Endometrium (tissue), 2 donors: Measurements from ENCODE around the gene PERM1.
"Not testable (repeated sequence)": the region's sequence is repeated elsewhere in the genome, so short reads cannot be mapped to it uniquely, and the experiment has no call there.

Experiments used
- FAIRE-seq: peaks from 2 replicates; lab custom pipeline; 2012; peaks lifted over from hg19 to GRCh38; lab: Jason Lieb, UNC
- donor health status: control.
- donor health status: control.

Gene PERM1

GRCh38 chr1:964691-965525, 17.0 kb downstream of the PERM1 start:
- FAIRE-seq = no peak

- FAIRE-seq = no peak
Observed at GRCh38 chr1:963746-964525, 18.0 kb downstream of the PERM1 start.

GRCh38 chr1:963301-963651, 18.6 kb downstream of the PERM1 start:
- no peak for FAIRE-seq

- FAIRE-seq = no peak
Observed at GRCh38 chr1:962381-963300, 19.3 kb downstream of the PERM1 start.

GRCh38 chr1:961132-961669, 20.7 kb downstream of the PERM1 start:
- no peak for FAIRE-seq

- no peak for FAIRE-seq
Observed at GRCh38 chr1:960363-961131, 21.3 kb downstream of the PERM1 start, which contains the start of gene KLHL17. KLHL17 (plus strand) TSS chr1:960584; CDS start chr1:960694, 110 bp downstream.

- FAIRE-seq = no peak
Observed at GRCh38 chr1:959731-960362, 22.0 kb downstream of the PERM1 start.

- no peak for FAIRE-seq
Observed at GRCh38 chr1:958823-959730, 22.8 kb downstream of the PERM1 start, which contains the start of gene NOC2L. NOC2L (minus strand) TSS chr1:959256; CDS start chr1:959240, 16 bp downstream.

GRCh38 chr1:956636-957035, 25.3 kb downstream of the PERM1 start:
- no peak for FAIRE-seq

- no peak for FAIRE-seq
Observed at GRCh38 chr1:955474-955873, 26.4 kb downstream of the PERM1 start.

GRCh38 chr1:954927-955326, 27.0 kb downstream of the PERM1 start:
- no peak for FAIRE-seq

- FAIRE-seq = no peak
Observed at GRCh38 chr1:953524-954320, 28.2 kb downstream of the PERM1 start.

GRCh38 chr1:952603-953002, 29.3 kb downstream of the PERM1 start:
- no peak for FAIRE-seq

GRCh38 chr1:952201-952600, 29.7 kb downstream of the PERM1 start:
- FAIRE-seq = no peak

- FAIRE-seq = no peak
Observed at GRCh38 chr1:951364-951763, 30.5 kb downstream of the PERM1 start.

- no peak for FAIRE-seq
Observed at GRCh38 chr1:950881-951280, 31.0 kb downstream of the PERM1 start.

GRCh38 chr1:950268-950667, 31.6 kb downstream of the PERM1 start:
- FAIRE-seq = no peak

GRCh38 chr1:947958-948357, 33.9 kb downstream of the PERM1 start:
- no peak for FAIRE-seq

- not testable (repeated sequence) for FAIRE-seq
Observed at GRCh38 chr1:946811-947210, 35.1 kb downstream of the PERM1 start.
